HepG2 (cell line): ENCODE measurements around the gene TEX47. TPM values are rescaled to one million over a fixed set of nuclear protein-coding genes. Genes with fewer than 3 reads are reported as not detected.

Experiments
- ATAC-seq: fragments of 200-7000 bp; cut with Tn5 transposase; 3 replicates; pipeline ENCODE4 v1.9.1; 2020; ENCODE audit warnings: mild to moderate bottlenecking, moderate library complexity
- BruUV-seq: library from RNA; stranded (reverse); fragments of 400-500 nt; replicated peaks from 2 replicates; lab custom pipeline; 2021; lab: Mats Ljungman, UMichigan
- CTCF ChIA-PET: fragments of 300-600 bp; formaldehyde crosslinking; extraction: SDS; loops from one replicate; lab custom pipeline; 2021; ENCODE audit warnings: low total read pairs, inconsistent platforms, low intra/inter-chr PET ratio; lab: Yijun Ruan, JAX
- POLR2A ChIA-PET: fragments of 350-600 bp; sonication (Branson Sonifier 250); formaldehyde crosslinking; loops from one replicate; lab custom pipeline; 2020; ENCODE audit warnings: antibody characterized with exemption, inconsistent platforms; lab: Yijun Ruan, JAX
- DNase-seq: peaks from one replicate; pipeline ENCODE4 v3.0.0-alpha.2; 2015; ENCODE audit warnings: low spot score
- FAIRE-seq: peaks from 3 replicates; lab custom pipeline; 2011; peaks lifted over from hg19 to GRCh38; lab: Jason Lieb, UNC
- H2AFZ ChIP-seq: one replicate; pipeline ENCODE4 v1.6.1; 2011; ENCODE audit warnings: low read length, inconsistent platforms
- H3K27ac ChIP-seq: fragments of 300-600 bp; 3 replicates; pipeline ENCODE4 v1.8.0; 2011; ENCODE audit warnings: mixed run types, mild to moderate bottlenecking, mixed read lengths, low read length, inconsistent platforms; ENCODE audit not compliant: insufficient read depth; ENCODE audit errors: extremely low read length
- H3K27me3 ChIP-seq, 2 experiments: fragments of 200-600 bp in 1 of 2; 2 replicates in 1 of 2; 3 replicates in 1 of 2; pipeline versions ENCODE4 v1.6.0 to v1.8.0; 2011; ENCODE audit warnings: low read length in 2 of 2, mild to moderate bottlenecking in 2 of 2, moderate library complexity in 2 of 2, inconsistent platforms in 1 of 2; ENCODE audit not compliant: insufficient read depth in 2 of 2, control insufficient read depth in 1 of 2
- H3K36me3 ChIP-seq, 2 experiments: fragments of 200-600 bp in 1 of 2; replicated peaks in 1 of 2; 2 replicates in 1 of 2; 3 replicates in 1 of 2; pipeline versions ENCODE4 v1.5.1 to v1.8.0; 2011; ENCODE audit warnings: low read length in 2 of 2, inconsistent platforms in 1 of 2; ENCODE audit not compliant: insufficient read depth in 2 of 2, control insufficient read depth in 1 of 2
- H3K4me1 ChIP-seq: 2 replicates; pipeline ENCODE4 v1.5.1; 2012; ENCODE audit warnings: low read length, inconsistent platforms; ENCODE audit not compliant: insufficient read depth
- H3K4me2 ChIP-seq: 2 replicates; pipeline ENCODE4 v1.6.0; 2011; ENCODE audit warnings: low read depth, low read length, inconsistent platforms
- H3K4me3 ChIP-seq, 3 experiments: fragments of 200-600 bp in 1 of 3; sonication (generic), shearing (Covaris generic) in 1 of 3; replicated peaks in 1 of 3; 2 replicates each; pipeline ENCODE4 v1.5.1; 2011 to 2016; ENCODE audit warnings: low read length in 3 of 3, inconsistent platforms in 2 of 3, low read depth in 2 of 3, mild to moderate bottlenecking in 2 of 3, control low read depth in 1 of 3, mixed read lengths in 1 of 3; ENCODE audit not compliant: insufficient read depth in 1 of 3
- H3K79me2 ChIP-seq: one replicate; pipeline ENCODE4 v1.6.1; 2011; ENCODE audit warnings: low read length, inconsistent platforms; ENCODE audit not compliant: insufficient read depth
- H3K9ac ChIP-seq: 2 replicates; pipeline ENCODE4 v1.6.0; 2011; ENCODE audit warnings: mild to moderate bottlenecking, low read depth, low read length, inconsistent platforms; ENCODE audit not compliant: insufficient read depth
- H3K9me3 ChIP-seq: 2 replicates; pipeline ENCODE4 v1.5.1; 2012; ENCODE audit warnings: mild to moderate bottlenecking, low read length
- H4K20me1 ChIP-seq: 2 replicates; pipeline ENCODE4 v1.6.0; 2011; ENCODE audit warnings: inconsistent platforms, mild to moderate bottlenecking, low read length, moderate library complexity; ENCODE audit not compliant: insufficient read depth
- ATF6 ChIP-seq: sonication (generic); formaldehyde crosslinking; conservative IDR thresholded peaks from 2 replicates; pipeline ENCODE4 v1.4.0; 2020; ENCODE audit warnings: missing genetic modification reagents
- CREM ChIP-seq, 2 experiments: sonication (generic) in 1 of 2; formaldehyde crosslinking in 1 of 2; IDR thresholded peaks; 2 replicates each; pipeline versions ENCODE4 v1.4.0 to v1.6.1; 2016 to 2020; ENCODE audit warnings: antibody characterized with exemption in 1 of 2, mild to moderate bottlenecking in 1 of 2, missing genetic modification reagents in 1 of 2
- EZH2 ChIP-seq: conservative IDR thresholded peaks from 2 replicates; pipeline ENCODE4 v1.6.1; 2012; ENCODE audit warnings: mild to moderate bottlenecking, low read depth, low read length, moderate library complexity
- PRPF4 ChIP-seq: fragments of 200-400 bp; formaldehyde crosslinking; IDR thresholded peaks from 2 replicates; pipeline ENCODE4 v1.6.1; 2016; ENCODE audit warnings: low read length, low read depth; ENCODE audit not compliant: poor library complexity, severe bottlenecking
- ZMYM3 ChIP-seq: sonication (generic); formaldehyde crosslinking; IDR thresholded peaks from 2 replicates; pipeline ENCODE4 v1.5.1; 2020; ENCODE audit warnings: mild to moderate bottlenecking, missing genetic modification reagents
- ZNF24 ChIP-seq: fragments of 450-650 bp; IDR thresholded peaks from 2 replicates; pipeline ENCODE4 v1.6.1; 2017; ENCODE audit warnings: antibody characterized with exemption, mild to moderate bottlenecking
- ZSCAN9 ChIP-seq: IDR thresholded peaks from 2 replicates; pipeline ENCODE4 v1.6.1; 2016; ENCODE audit warnings: borderline replicate concordance
- WGBS: methylation state at CpG from one replicate; pipeline ENCODE4 v1.1.6; 2017; ENCODE audit warnings: low lambda C conversion rate; 5-methylcytosine and 5-hydroxymethylcytosine counted together
- in situ Hi-C: cut with HindIII; loops from 2 replicates; pipeline ENCODE4 v1.10.0; 2017; ENCODE audit warnings: low pct_unique_long_range_greater_than_20kb; ENCODE audit not compliant: extremely low pct_ligation_motif_present
- intact Hi-C: fragments of 100-400 bp; cut with micrococcal nuclease; formaldehyde crosslinking; loops from one replicate; pipeline ENCODE4 v1.10.0; 2022; ENCODE audit not compliant: unreplicated experiment
- polyA plus RNA-seq, 8 experiments: library from polyadenylated mRNA; depleted of rRNA in 3 of 8; stranded (reverse) in 7 of 8; unstranded in 1 of 8; fragments of >200 nt; fragmentation: Illumina TruSeq in 4 of 8; extraction: Trizol in 4 of 8; gene quantifications; 2 replicates each; pipeline versions ENCODE4 v1.2.1 to v1.2.3, GENCODE V29; 2011 to 2016; ENCODE audit warnings: low read depth in 4 of 8, missing spikeins in 1 of 8, mixed read lengths in 1 of 8; ENCODE audit not compliant: insufficient read depth in 1 of 8
- total RNA-seq, 5 experiments: library from RNA; depleted of rRNA; stranded (reverse); fragments of >200 nt; fragmentation: Illumina TruSeq; extraction: Trizol; gene quantifications; 2 replicates each; pipeline ENCODE4 v1.2.3, GENCODE V29; 2016; ENCODE audit warnings: low read depth in 1 of 5
- TF ChIP-seq, protein P1 (sequence below): sonication (generic); formaldehyde crosslinking; IDR thresholded peaks from 2 replicates; pipeline ENCODE4 v1.8.0; 2022; ENCODE audit warnings: missing genetic modification reagents, mild to moderate bottlenecking, inconsistent platforms, borderline replicate concordance
- TF ChIP-seq, protein P2 (sequence below): sonication (generic); formaldehyde crosslinking; IDR thresholded peaks from 2 replicates; pipeline ENCODE4 v1.4.0; 2020; ENCODE audit warnings: missing genetic modification reagents, borderline replicate concordance

Gene TEX47
- total and polyA plus RNA-seq, 2 of the 13 experiments (the other 11 are each of a cell fraction or from before 2014, with no cell fraction given) = not detected

- peaks cover 0 to 22% of the 10 kb centered on the region in 2 experiments; a peak in 2 of 5 replicates for H3K27me3 ChIP-seq
- H3K4me2 ChIP-seq = peak within 1 kb of the TSS; percentile 18; the same call in 1 of the 2 replicates
- no peak for TF ChIP-seq ZSCAN9 (CRISPR knock-in tag)
- TF ChIP-seq EZH2 = 0 out of 2 replicates have a peak, but pooled peaks have one; percentile 39
- no peaks in the 10 kb centered on the region for H3K9me3 ChIP-seq
- peak; percentile 91 for ATAC-seq
- WGBS = 32% methylated on average over 12 of the region's 74 CpGs
- no peaks in the 10 kb centered on the region for H3K36me3 ChIP-seq
- no peaks in the 10 kb centered on the region for H4K20me1 ChIP-seq
- no peaks in the 10 kb centered on the region for H3K79me2 ChIP-seq
- no TSS peak for BruUV-seq
- peak within 1 kb of the TSS in 1 of 3 experiments; percentile 16; a peak in 1 of 6 replicates for H3K4me3 ChIP-seq
- FAIRE-seq = no peak
- peak within 1 kb of the TSS; percentile 27 for H2AFZ ChIP-seq
- intact Hi-C loops = no loop called here
- no peak within 1 kb of the TSS for H3K9ac ChIP-seq
- in situ Hi-C loops = no loop called here
- no peak within 1 kb of the TSS for H3K27ac ChIP-seq
- CTCF ChIA-PET = no interaction called here
- no peak for DNase-seq
- H3K4me1 ChIP-seq = no peaks in the 10 kb centered on the region
- POLR2A ChIA-PET = no interaction called here
Measured at GRCh38 chr7:88759230-88760135, 36.1 kb downstream of the TEX47 start, which contains the start of gene ZNF804B. TSS of gene ZNF804B (plus strand) at chr7:88759700. CDS start at chr7:88759977, 277 bp downstream.

DNA sequence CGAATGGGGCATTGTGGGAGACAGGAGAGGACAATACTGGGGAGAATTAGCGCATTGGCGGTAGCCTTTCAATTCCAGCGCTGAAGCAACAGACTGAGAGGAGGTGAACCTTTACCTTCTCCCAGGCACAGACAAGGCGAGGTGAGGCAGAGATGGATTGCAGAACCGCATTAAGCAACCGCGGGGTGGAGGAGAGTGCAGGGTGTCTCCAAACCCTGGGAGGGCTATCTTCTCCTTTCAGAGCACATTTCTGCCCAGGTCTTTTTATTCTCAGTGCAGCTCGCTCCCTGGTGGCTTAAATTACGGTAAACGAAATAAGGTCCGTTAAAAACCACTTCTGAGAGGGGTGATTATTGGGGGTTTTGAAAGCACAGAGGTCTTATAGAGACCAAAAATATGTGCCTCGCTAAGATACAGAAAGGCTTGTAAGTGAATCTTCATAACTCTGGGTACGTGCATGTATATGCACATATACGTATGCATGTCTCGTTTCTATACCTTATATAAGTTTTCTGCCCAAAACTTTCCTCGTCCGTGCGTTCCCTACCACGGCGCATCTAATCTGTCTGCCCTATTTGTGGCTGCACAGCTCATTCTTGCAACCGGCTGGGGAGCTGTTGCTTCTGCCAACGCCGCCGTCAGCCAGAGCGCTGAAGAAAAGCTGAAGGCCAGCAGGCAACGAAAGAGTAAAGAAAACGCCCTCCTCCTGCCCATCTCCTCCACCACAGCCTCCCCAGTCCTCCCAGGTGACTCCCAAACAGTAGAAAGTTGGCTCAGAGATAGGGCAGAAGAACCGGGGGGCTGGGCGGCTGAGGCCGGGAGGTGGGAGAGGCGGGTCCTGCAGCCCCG is 36.9 kb downstream of the TEX47 start:
- no TSS peak for BruUV-seq
- no peak for TF ChIP-seq CREM (IDR thresholded peaks at IDR 0.05)
- no peak for TF ChIP-seq CREM (CRISPR knock-in tag; IDR thresholded peaks at IDR 0.05)
- no peak for TF ChIP-seq ZMYM3 (CRISPR knock-in tag)
- TF ChIP-seq ATF6 (CRISPR knock-in tag) = no peak
- no peak for TF ChIP-seq ZNF24
- TF ChIP-seq, protein P1, sequence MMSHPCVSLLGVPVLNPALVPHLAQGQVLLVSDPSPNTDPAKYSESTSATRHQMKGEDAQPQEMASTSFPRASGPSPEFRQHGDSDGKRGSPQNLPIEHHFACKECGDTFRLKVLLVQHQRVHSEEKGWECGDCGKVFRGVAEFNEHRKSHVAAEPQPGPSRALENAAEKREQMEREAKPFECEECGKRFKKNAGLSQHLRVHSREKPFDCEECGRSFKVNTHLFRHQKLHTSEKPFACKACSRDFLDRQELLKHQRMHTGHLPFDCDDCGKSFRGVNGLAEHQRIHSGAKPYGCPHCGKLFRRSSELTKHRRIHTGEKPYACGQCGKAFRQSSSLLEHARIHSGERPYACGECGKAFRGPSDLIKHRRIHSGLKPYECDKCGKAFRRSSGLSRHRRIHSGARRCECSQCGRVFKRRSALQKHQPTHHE (CRISPR knock-in tag) = no peak
- TF ChIP-seq, protein P2, sequence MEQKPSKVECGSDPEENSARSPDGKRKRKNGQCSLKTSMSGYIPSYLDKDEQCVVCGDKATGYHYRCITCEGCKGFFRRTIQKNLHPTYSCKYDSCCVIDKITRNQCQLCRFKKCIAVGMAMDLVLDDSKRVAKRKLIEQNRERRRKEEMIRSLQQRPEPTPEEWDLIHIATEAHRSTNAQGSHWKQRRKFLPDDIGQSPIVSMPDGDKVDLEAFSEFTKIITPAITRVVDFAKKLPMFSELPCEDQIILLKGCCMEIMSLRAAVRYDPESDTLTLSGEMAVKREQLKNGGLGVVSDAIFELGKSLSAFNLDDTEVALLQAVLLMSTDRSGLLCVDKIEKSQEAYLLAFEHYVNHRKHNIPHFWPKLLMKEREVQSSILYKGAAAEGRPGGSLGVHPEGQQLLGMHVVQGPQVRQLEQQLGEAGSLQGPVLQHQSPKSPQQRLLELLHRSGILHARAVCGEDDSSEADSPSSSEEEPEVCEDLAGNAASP (CRISPR knock-in tag) = no peak
- no peak for TF ChIP-seq PRPF4

More for the DNA sequence above, 36.9 kb downstream of the TEX47 start:
- Histone ChIP-seq H3K4me3 (0 out of 6 replicates have a peak overlapping the region, but pooled peaks of 1 of the 3 experiments have one; percentile 16), H3K9me3 (no peaks in the 10 kb centered on the region), H3K27ac (no peak overlapping the region), H3K79me2 (no peaks in the 10 kb centered on the region), H3K27me3 (peaks cover 0 to 22% of the 10 kb centered on the region in 2 experiments; a peak in 2 of 5 replicates), H3K36me3 (no peaks in the 10 kb centered on the region), H3K9ac (no peak overlapping the region), H2AFZ (peak overlapping the region; percentile 27), H3K4me1 (no peaks in the 10 kb centered on the region), H3K4me2 (peak overlapping the region; percentile 18; the same call in 1 of the 2 replicates), H4K20me1 (no peaks in the 10 kb centered on the region)
- 13% methylated on average over 28 of the region's 33 CpGs for WGBS
- intact Hi-C loops = no loop called here
- CTCF ChIA-PET = no interaction called here
- ATAC-seq (peak; percentile 51), FAIRE-seq (no peak), DNase-seq (no peak)
- in situ Hi-C loops = no loop called here
- POLR2A ChIA-PET = no interaction called here
